Activated naive CD8-positive, alpha-beta T cell treated with anti-CD3 and anti-CD28 coated beads for 36 hours (primary cell): ENCODE results near the gene RHBDD3. TPM values are rescaled to one million over a fixed set of nuclear protein-coding genes. Genes with fewer than 3 reads are reported as not detected.
A peak's percentile ranks its signal among the peaks of the same experiment; 100 is the strongest.

Source experiments
- DNase-seq: peaks from one replicate; pipeline ENCODE4 v3.0.0; 2021
- H3K27ac Mint-ChIP-seq: one replicate; pipeline ENCODE4 v1.8.0; 2022; ENCODE audit warnings: mild to moderate bottlenecking, moderate library complexity, mixed read lengths
- H3K27me3 Mint-ChIP-seq: one replicate; pipeline ENCODE4 v1.8.0; 2022; ENCODE audit warnings: mild to moderate bottlenecking, mixed read lengths
- H3K36me3 Mint-ChIP-seq: one replicate; pipeline ENCODE4 v1.8.0; 2021; ENCODE audit warnings: mild to moderate bottlenecking, mixed read lengths
- H3K4me1 Mint-ChIP-seq: one replicate; pipeline ENCODE4 v1.8.0; 2021; ENCODE audit warnings: mixed read lengths
- H3K4me3 Mint-ChIP-seq: one replicate; pipeline ENCODE4 v1.8.0; 2022; ENCODE audit warnings: mild to moderate bottlenecking, moderate library complexity, mixed read lengths
- H3K9me3 Mint-ChIP-seq: one replicate; pipeline ENCODE4 v1.8.0; 2022; ENCODE audit warnings: mixed read lengths
- total RNA-seq, 2 experiments: library from RNA; stranded (reverse); gene quantifications; one replicate each; pipeline ENCODE4 v1.2.3, GENCODE V29; 2021

Gene RHBDD3
- total RNA-seq, 2 experiments from 2014 or later, result 32.4 to 33.1 TPM

- Mint-ChIP-seq H3K9me3 (no peaks in the 10 kb centered on the region), H3K27me3 (peaks cover 5% of the 10 kb centered on the region), H3K4me1 (peaks cover 33% of the 10 kb centered on the region), H3K36me3 (peaks cover 44% of the 10 kb centered on the region), H3K27ac (peak overlapping the region; percentile 100), H3K4me3 (peak overlapping the region; percentile 95)
- no peak for DNase-seq
Observed at GRCh38 chr22:29266564-29267461, 968 bp downstream of the RHBDD3 start.

GRCh38 chr22:29265929-29266328 is 1.9 kb downstream of the RHBDD3 start:
- Mint-ChIP-seq H3K36me3 (peaks cover 39% of the 10 kb centered on the region), H3K27me3 (peaks cover 5% of the 10 kb centered on the region), H3K4me3 (peak overlapping the region; percentile 95), H3K27ac (no peak overlapping the region), H3K4me1 (peaks cover 25% of the 10 kb centered on the region), H3K9me3 (no peaks in the 10 kb centered on the region)
- no peak for DNase-seq

DNA sequence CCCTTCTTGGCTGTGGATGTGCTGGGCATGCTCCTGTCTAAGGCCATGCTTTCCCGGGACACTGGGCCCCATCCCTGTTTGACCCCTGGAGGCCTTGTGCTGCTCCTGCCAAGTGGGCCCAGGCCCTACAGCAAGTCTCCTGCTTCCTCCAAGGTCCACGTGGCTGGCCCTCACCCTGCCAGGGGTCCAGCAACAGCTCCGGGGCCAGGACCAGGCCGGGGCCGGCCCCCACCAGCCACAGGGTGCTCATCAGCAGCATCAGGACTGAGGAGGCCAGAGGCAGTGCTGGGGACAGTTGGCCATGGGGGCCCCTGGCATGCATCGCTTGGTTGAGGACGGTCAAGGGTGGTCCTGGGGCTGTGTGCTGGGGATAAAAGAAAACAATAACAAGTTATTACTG is 2.5 kb downstream of the RHBDD3 start:
- Mint-ChIP-seq H3K36me3 (peaks cover 32% of the 10 kb centered on the region), H3K27ac (no peak overlapping the region), H3K4me3 (no peak overlapping the region), H3K9me3 (no peaks in the 10 kb centered on the region), H3K27me3 (peaks cover 5% of the 10 kb centered on the region), H3K4me1 (peaks cover 18% of the 10 kb centered on the region)
- DNase-seq, result no peak

DNA sequence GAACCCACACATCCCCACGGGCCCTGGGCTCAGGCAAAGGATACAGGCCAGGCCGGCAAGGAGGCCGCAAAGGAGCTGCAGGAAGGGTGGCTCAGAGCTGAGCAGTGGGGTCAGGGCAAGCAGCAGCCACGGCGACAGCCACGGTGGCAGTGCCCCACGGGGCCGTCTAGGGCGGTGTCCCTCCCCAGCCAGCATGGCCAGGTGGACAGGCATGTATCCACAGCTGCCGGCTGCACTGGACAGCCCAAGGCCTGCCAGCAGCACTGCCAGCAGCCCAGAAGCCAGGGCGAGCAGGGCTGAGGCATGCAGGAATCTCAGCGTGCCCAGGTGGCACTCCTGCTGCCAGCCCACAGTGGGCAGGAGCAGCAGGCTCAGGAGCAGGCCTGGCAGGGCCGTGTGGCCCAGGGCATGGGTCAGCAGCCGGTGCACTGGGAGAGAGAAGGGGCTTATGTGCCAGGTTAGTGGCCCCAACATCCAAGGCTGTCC is 3.9 kb downstream of the RHBDD3 start:
- no peak for DNase-seq
- Mint-ChIP-seq H3K27me3 (peaks cover 5% of the 10 kb centered on the region), H3K9me3 (no peaks in the 10 kb centered on the region), H3K4me3 (no peak overlapping the region), H3K36me3 (peaks cover 20% of the 10 kb centered on the region), H3K4me1 (peaks cover 12% of the 10 kb centered on the region), H3K27ac (no peak overlapping the region)

DNA sequence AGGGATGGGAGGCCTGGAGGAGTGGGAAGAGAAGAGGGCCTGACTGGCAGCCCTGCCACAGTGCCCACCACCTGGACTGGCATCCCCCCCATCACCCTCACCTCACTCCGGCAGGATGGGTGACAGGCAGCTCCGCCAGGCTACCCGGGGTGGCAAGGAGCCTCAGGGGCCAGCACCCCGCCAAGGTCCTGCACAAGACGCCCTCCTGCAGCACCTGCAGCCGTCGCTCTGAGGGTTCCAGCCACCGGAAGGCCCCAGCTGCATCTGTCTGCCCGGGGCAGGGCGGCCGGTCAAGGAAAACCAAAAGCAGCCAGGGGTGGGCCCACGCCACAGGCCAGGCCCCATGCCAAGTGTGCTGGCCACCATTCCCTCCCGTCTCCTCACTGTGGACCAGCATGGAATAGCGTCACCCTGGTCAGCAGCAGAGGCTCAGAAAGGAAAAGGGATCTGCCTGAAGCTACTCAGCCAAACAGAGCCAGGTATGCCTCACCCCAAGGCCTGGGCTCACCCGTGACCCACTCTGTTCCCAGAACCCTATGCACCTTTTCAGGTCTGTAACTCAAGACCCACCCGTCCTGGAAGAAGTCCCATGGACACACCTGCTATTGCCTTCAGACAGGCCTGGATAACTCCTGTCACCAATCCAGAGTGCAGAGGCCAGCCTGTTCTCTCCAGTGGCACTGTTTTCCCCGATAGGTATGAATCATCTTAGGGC is 7.0 kb downstream of the RHBDD3 start:
- H3K27ac Mint-ChIP-seq, result no peak overlapping the region
- H3K9me3 Mint-ChIP-seq, result no peaks in the 10 kb centered on the region
- no peak overlapping the region for H3K4me3 Mint-ChIP-seq
- H3K27me3 Mint-ChIP-seq, result no peaks in the 10 kb centered on the region
- H3K4me1 Mint-ChIP-seq, result peaks cover 1% of the 10 kb centered on the region
- H3K36me3 Mint-ChIP-seq, result peaks cover 2% of the 10 kb centered on the region
- DNase-seq, result no peak

DNA sequence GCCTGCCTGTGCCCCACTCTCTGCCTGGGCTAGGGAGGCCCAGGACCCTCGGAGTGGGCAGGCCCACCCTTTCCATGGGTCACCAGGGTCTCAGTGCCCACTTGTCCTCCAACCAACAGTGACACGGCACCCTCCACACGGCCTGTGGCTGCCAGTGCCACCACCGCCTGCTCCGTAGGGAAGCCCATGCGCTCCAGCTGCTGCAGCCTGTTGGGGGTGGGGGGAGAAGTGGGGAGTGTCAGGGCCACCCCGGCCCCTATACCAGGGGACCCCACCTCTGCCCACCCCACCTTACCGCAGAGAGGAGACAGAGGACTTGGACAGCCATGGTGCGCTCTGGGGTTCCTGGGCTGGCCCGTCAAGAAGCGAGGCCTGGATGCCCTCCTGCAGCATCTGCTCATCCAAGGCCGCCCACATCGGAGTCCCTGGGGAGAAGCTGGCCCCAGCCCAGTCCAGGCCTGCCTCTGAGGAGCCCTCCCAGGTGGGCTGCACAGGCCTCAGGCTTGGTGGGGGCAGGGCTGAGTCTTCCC is 7.7 kb downstream of the RHBDD3 start:
- Mint-ChIP-seq H3K4me3 (no peak overlapping the region), H3K27ac (no peak overlapping the region), H3K27me3 (no peaks in the 10 kb centered on the region), H3K36me3 (peaks cover 2% of the 10 kb centered on the region), H3K9me3 (no peaks in the 10 kb centered on the region), H3K4me1 (peaks cover 1% of the 10 kb centered on the region)
- DNase-seq, result no peak

- Mint-ChIP-seq H3K4me3 (no peak overlapping the region), H3K27me3 (no peaks in the 10 kb centered on the region), H3K36me3 (peaks cover 2% of the 10 kb centered on the region), H3K4me1 (peaks cover 3% of the 10 kb centered on the region), H3K27ac (no peak overlapping the region), H3K9me3 (no peaks in the 10 kb centered on the region)
- no peak for DNase-seq
Observed at GRCh38 chr22:29259253-29259899, 8.4 kb downstream of the RHBDD3 start.

- Mint-ChIP-seq H3K36me3 (peaks cover 2% of the 10 kb centered on the region), H3K4me3 (no peak overlapping the region), H3K4me1 (peaks cover 3% of the 10 kb centered on the region), H3K27me3 (no peaks in the 10 kb centered on the region), H3K9me3 (no peaks in the 10 kb centered on the region), H3K27ac (no peak overlapping the region)
- no peak for DNase-seq
Observed at GRCh38 chr22:29258407-29259252, 9.2 kb downstream of the RHBDD3 start.

- Mint-ChIP-seq H3K4me1 (peaks cover 3% of the 10 kb centered on the region), H3K36me3 (peaks cover 2% of the 10 kb centered on the region), H3K27me3 (no peaks in the 10 kb centered on the region), H3K27ac (no peak overlapping the region), H3K4me3 (no peak overlapping the region), H3K9me3 (no peaks in the 10 kb centered on the region)
- DNase-seq, result no peak
Observed at GRCh38 chr22:29257751-29258181, 10.0 kb downstream of the RHBDD3 start.

GRCh38 chr22:29256606-29257325 is 11.0 kb downstream of the RHBDD3 start:
- Mint-ChIP-seq H3K9me3 (no peaks in the 10 kb centered on the region), H3K36me3 (peaks cover 2% of the 10 kb centered on the region), H3K27me3 (no peaks in the 10 kb centered on the region), H3K27ac (no peak overlapping the region), H3K4me3 (no peak overlapping the region), H3K4me1 (peaks cover 3% of the 10 kb centered on the region)
- DNase-seq, result no peak

- Mint-ChIP-seq H3K9me3 (no peaks in the 10 kb centered on the region), H3K27me3 (no peaks in the 10 kb centered on the region), H3K4me1 (peaks cover 3% of the 10 kb centered on the region), H3K4me3 (no peak overlapping the region), H3K36me3 (peaks cover 2% of the 10 kb centered on the region), H3K27ac (no peak overlapping the region)
- no peak for DNase-seq
Observed at GRCh38 chr22:29255064-29255621, 12.6 kb downstream of the RHBDD3 start.

- peaks cover 3% of the 10 kb centered on the region for H3K4me1 Mint-ChIP-seq
- no peaks in the 10 kb centered on the region for H3K27me3 Mint-ChIP-seq
- H3K27ac Mint-ChIP-seq, result no peak overlapping the region
- no peaks in the 10 kb centered on the region for H3K9me3 Mint-ChIP-seq
- DNase-seq, result no peak
- no peaks in the 10 kb centered on the region for H3K36me3 Mint-ChIP-seq
- H3K4me3 Mint-ChIP-seq, result no peak overlapping the region
Observed at GRCh38 chr22:29254286-29254660, 13.5 kb downstream of the RHBDD3 start.

DNA sequence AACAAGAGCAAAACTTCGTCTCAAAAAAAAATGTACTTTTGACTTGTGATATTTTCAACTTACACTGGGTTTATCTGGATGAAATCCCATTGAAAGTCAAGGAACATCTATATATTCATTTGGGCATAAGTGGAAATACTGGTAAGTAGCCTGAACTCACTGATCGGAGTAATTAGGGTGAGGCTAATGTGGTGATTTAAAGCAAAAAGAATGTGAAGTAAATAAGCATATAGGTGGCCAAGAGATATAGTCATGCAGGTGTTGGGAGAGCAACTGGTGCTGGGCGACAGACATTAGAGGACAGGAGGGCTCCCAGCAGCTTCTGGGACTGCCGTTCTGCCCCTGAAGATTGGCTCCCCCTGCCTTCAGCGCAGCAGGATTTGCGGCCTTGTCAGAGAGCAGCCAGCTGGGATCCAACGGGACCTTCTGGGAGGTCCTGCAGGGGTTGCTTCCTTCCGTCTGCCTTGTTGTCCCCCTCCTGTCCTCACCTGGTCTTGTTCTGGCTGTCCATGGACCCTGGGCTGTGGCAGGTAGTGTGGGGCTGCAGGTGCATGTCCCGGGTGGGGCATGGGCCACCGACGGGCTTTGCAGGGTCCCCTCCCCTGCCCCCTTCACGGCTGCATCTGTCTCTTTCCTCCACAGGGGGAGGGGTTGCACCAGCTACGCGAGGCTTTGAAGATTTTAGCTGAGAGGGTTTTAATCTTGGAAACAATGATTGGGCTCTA is 14.1 kb downstream of the RHBDD3 start:
- H3K27ac Mint-ChIP-seq, result no peak overlapping the region
- no peaks in the 10 kb centered on the region for H3K27me3 Mint-ChIP-seq
- H3K4me1 Mint-ChIP-seq, result peaks cover 3% of the 10 kb centered on the region
- H3K36me3 Mint-ChIP-seq, result no peaks in the 10 kb centered on the region
- no peak overlapping the region for H3K4me3 Mint-ChIP-seq
- no peaks in the 10 kb centered on the region for H3K9me3 Mint-ChIP-seq
- no peak for DNase-seq
